Neural crest cell (in vitro differentiated cells): ENCODE results near the gene GNPAT. TPM values are rescaled to one million over a fixed set of nuclear protein-coding genes. Genes with fewer than 3 reads are reported as not detected.

Experiments used
- DNase-seq: peaks from one replicate; pipeline ENCODE4 v3.0.0; 2021; ENCODE audit warnings: low read depth, mixed read lengths, low spot score
- H3K27ac Mint-ChIP-seq: one replicate; pipeline ENCODE4 v1.8.0; 2021; ENCODE audit warnings: mild to moderate bottlenecking, mixed read lengths; ENCODE audit not compliant: unreplicated experiment
- H3K27me3 Mint-ChIP-seq: 2 replicates; pipeline ENCODE4 v1.8.0; 2021; ENCODE audit warnings: low read depth, mild to moderate bottlenecking, mixed read lengths
- H3K36me3 Mint-ChIP-seq: 2 replicates; pipeline ENCODE4 v1.8.0; 2021; ENCODE audit warnings: low read depth, mild to moderate bottlenecking, mixed read lengths
- H3K4me1 Mint-ChIP-seq: 2 replicates; pipeline ENCODE4 v1.8.0; 2021; ENCODE audit warnings: mixed read lengths
- H3K4me3 Mint-ChIP-seq: one replicate; pipeline ENCODE4 v1.8.0; 2021; ENCODE audit warnings: mild to moderate bottlenecking, mixed read lengths
- H3K9me3 Mint-ChIP-seq: 2 replicates; pipeline ENCODE4 v1.8.0; 2021; ENCODE audit warnings: mixed read lengths
- CTCF ChIP-seq: fragments of 200-600 bp; sonication (generic); conservative IDR thresholded peaks from 2 replicates; pipeline ENCODE4 v1.5.0; 2021; ENCODE audit warnings: antibody characterized with exemption, mild to moderate bottlenecking
- total RNA-seq: library from RNA; stranded (reverse); gene quantifications from 2 replicates; pipeline ENCODE4 v1.2.1, GENCODE V29; 2021

Gene GNPAT
- total RNA-seq, 1 donor from 2014 or later: 69.2 TPM

- no peaks in the 10 kb centered on the region for H3K4me1 Mint-ChIP-seq
- H3K27me3 Mint-ChIP-seq: no peaks in the 10 kb centered on the region
- no peaks in the 10 kb centered on the region for H3K36me3 Mint-ChIP-seq
- H3K27ac Mint-ChIP-seq: no peak overlapping the region
- no peak for TF ChIP-seq CTCF
- no peaks in the 10 kb centered on the region for H3K9me3 Mint-ChIP-seq
- no peak overlapping the region for H3K4me3 Mint-ChIP-seq
- no peak for DNase-seq
Observed at GRCh38 chr1:231318015-231318355, 77.0 kb downstream of the GNPAT start.

- Mint-ChIP-seq H3K4me1 (no peaks in the 10 kb centered on the region), H3K4me3 (no peak overlapping the region)
- no peak for DNase-seq
Observed at GRCh38 chr1:231318568-231318967, 77.6 kb downstream of the GNPAT start.

GRCh38 chr1:231319080-231319479, 78.1 kb downstream of the GNPAT start:
- no peak for TF ChIP-seq CTCF
- H3K27me3 Mint-ChIP-seq: no peaks in the 10 kb centered on the region
- DNase-seq: no peak
- no peaks in the 10 kb centered on the region for H3K36me3 Mint-ChIP-seq
- no peak overlapping the region for H3K27ac Mint-ChIP-seq
- H3K9me3 Mint-ChIP-seq: no peaks in the 10 kb centered on the region
- H3K4me3 Mint-ChIP-seq: no peak overlapping the region
- H3K4me1 Mint-ChIP-seq: no peaks in the 10 kb centered on the region

More at GRCh38 chr1:231318568-231318967, 77.6 kb downstream of the GNPAT start:
- TF ChIP-seq CTCF: no peak
- H3K36me3 Mint-ChIP-seq: no peaks in the 10 kb centered on the region
- H3K9me3 Mint-ChIP-seq: no peaks in the 10 kb centered on the region
- H3K27ac Mint-ChIP-seq: no peak overlapping the region
- H3K27me3 Mint-ChIP-seq: no peaks in the 10 kb centered on the region

DNA sequence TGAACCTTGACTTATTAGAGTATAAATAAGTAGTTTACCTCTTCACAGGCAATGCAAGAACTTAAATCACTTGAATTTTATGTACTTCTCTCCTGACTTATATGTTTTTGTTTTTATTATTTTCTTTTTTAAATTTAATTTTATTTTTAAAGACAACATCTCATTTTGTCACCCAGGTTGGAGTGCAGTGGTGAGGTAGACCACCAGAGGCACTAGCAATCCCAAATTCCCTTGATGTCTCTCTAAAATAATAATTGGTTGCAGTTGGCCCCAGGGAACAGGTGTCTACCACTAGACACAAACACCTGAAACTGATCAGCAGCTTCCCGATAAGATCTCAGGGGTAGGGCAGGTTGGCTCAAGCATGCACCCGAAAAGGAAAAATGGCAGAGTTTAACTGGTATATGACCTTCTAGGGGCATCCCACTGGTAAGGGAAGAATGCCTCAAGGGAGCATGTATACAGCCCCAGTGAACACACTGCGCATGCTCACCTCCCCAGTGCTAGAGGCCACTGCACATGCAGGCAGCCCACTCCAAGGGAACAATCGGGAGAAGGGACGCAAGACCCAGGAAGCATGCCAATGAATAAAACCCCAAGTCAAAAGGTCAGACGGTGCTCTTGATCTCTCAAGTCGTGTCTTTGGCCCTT, 82.0 kb downstream of the GNPAT start:
- Mint-ChIP-seq H3K4me3 (no peak overlapping the region), H3K36me3 (no peaks in the 10 kb centered on the region)
- TF ChIP-seq CTCF: peak; percentile 38

DNA sequence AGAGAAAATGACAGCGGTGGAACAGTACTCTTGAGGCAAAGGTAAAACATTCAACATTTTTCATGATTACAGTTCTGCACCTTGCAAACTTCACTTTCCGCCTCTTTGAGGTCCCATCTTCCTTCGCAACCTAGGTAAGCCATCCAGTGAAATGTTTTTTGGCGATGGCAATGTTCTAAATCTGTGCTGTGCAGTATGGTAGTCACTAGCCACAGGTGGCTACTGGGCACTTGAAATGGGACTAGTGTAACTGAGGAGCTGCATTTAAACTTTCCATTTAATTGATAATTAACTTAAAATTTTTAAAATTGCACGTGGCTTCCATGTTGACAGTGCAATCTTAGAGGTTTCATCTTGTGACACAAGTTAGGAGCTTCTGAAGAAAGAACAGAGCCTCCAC, 83.6 kb downstream of the GNPAT start:
- DNase-seq: no peak
- TF ChIP-seq CTCF: no peak
- no peaks in the 10 kb centered on the region for H3K27me3 Mint-ChIP-seq

More for the DNA sequence above, 82.0 kb downstream of the GNPAT start:
- H3K4me1 Mint-ChIP-seq: no peaks in the 10 kb centered on the region
- no peak for DNase-seq
- no peak overlapping the region for H3K27ac Mint-ChIP-seq
- H3K27me3 Mint-ChIP-seq: no peaks in the 10 kb centered on the region
- H3K9me3 Mint-ChIP-seq: no peaks in the 10 kb centered on the region

More for the DNA sequence above, 83.6 kb downstream of the GNPAT start:
- H3K4me3 Mint-ChIP-seq: no peak overlapping the region
- H3K9me3 Mint-ChIP-seq: no peaks in the 10 kb centered on the region
- H3K36me3 Mint-ChIP-seq: no peaks in the 10 kb centered on the region
- no peak overlapping the region for H3K27ac Mint-ChIP-seq
- no peaks in the 10 kb centered on the region for H3K4me1 Mint-ChIP-seq
